H1 (cell line): Measurements from ENCODE around the gene PCDHA1. TPM values are rescaled to one million over a fixed set of nuclear protein-coding genes. Genes with fewer than 3 reads are reported as not detected.
"Not testable (repeated sequence)": the region's sequence is repeated elsewhere in the genome, so short reads cannot be mapped to it uniquely, and the experiment has no call there.

ENCODE experiments used
- CTCF ChIA-PET: fragments of 300-600 bp; sonication (Branson Sonifier 250); formaldehyde crosslinking; loops from one replicate; lab custom pipeline; 2021; ENCODE audit not compliant: partially characterized antibody; lab: Charles Lee
- POLR2A ChIA-PET: fragments of 300-600 bp; sonication (Branson Sonifier 250); formaldehyde crosslinking; loops from one replicate; lab custom pipeline; 2021; ENCODE audit warnings: inconsistent platforms; ENCODE audit not compliant: partially characterized antibody; lab: Charles Lee
- DNase-seq, 2 experiments: peaks; one replicate each; pipeline versions ENCODE4 v3.0.0 to v3.0.0-alpha.2; 2010 to 2022; ENCODE audit warnings: low spot score in 2 of 2, low read depth in 1 of 2, mixed read lengths in 1 of 2
- FAIRE-seq: peaks from 2 replicates; lab custom pipeline; 2011; peaks lifted over from hg19 to GRCh38; lab: Jason Lieb, UNC
- H2AFZ ChIP-seq: 2 replicates; pipeline ENCODE4 v1.8.1; 2012; ENCODE audit warnings: low read length, inconsistent platforms
- H2AK5ac ChIP-seq: 2 replicates; pipeline ENCODE4 v1.6.1; 2013; ENCODE audit warnings: low read depth, low read length
- H2BK120ac ChIP-seq: replicated peaks from 2 replicates; pipeline ENCODE3; 2013; ENCODE audit warnings: low read depth, low read length, inconsistent platforms
- H2BK12ac ChIP-seq: 2 replicates; pipeline ENCODE4 v1.6.1; 2013; ENCODE audit warnings: low read depth, low read length
- H2BK15ac ChIP-seq: 2 replicates; pipeline ENCODE4 v1.6.1; 2013; ENCODE audit warnings: low read length
- H2BK20ac ChIP-seq: 2 replicates; pipeline ENCODE4 v1.6.1; 2013; ENCODE audit warnings: low read length
- H2BK5ac ChIP-seq: 2 replicates; pipeline ENCODE4 v1.6.1; 2013; ENCODE audit warnings: low read depth, low read length
- H3K14ac ChIP-seq: 2 replicates; pipeline ENCODE4 v1.6.1; 2013; ENCODE audit warnings: inconsistent platforms; ENCODE audit not compliant: insufficient read length
- H3K18ac ChIP-seq: 2 replicates; pipeline ENCODE4 v1.6.1; 2013; ENCODE audit warnings: low read length; ENCODE audit errors: extremely low read depth
- H3K23ac ChIP-seq: 2 replicates; pipeline ENCODE4 v1.6.1; 2013; ENCODE audit warnings: inconsistent platforms; ENCODE audit not compliant: insufficient read length
- H3K23me2 ChIP-seq: 2 replicates; pipeline ENCODE4 v1.6.1; 2013; ENCODE audit warnings: low read depth, low read length
- H3K27ac ChIP-seq: 2 replicates; pipeline ENCODE4 v1.6.1; 2011; ENCODE audit warnings: low read depth, low read length, inconsistent platforms
- H3K27me3 ChIP-seq, 4 experiments: replicated peaks in 1 of 4; 1 replicate in 1 of 4; 2 replicates in 3 of 4; pipeline versions ENCODE4 v1.6.1 to v1.8.1; 2011 to 2013; ENCODE audit warnings: low read length in 3 of 4, mild to moderate bottlenecking in 3 of 4, inconsistent platforms in 2 of 4, mixed read lengths in 2 of 4, moderate library complexity in 1 of 4; ENCODE audit not compliant: control insufficient read depth in 3 of 4, insufficient read depth in 3 of 4; ENCODE audit errors: extremely low read depth in 1 of 4
- H3K36me3 ChIP-seq, 4 experiments: 2 replicates each; pipeline versions ENCODE4 v1.6.1 to v1.8.1; 2011 to 2013; ENCODE audit warnings: mild to moderate bottlenecking in 4 of 4, low read length in 3 of 4, moderate library complexity in 2 of 4, control low read depth in 1 of 4, inconsistent platforms in 1 of 4; ENCODE audit not compliant: insufficient read depth in 4 of 4, control insufficient read depth in 2 of 4
- H3K4ac ChIP-seq: replicated peaks from 2 replicates; pipeline ENCODE3; 2013; ENCODE audit warnings: low read length, low read depth, mixed read lengths, inconsistent platforms; ENCODE audit not compliant: insufficient read length
- H3K4me1 ChIP-seq, 4 experiments: replicated peaks in 1 of 4; 1 replicate in 1 of 4; 2 replicates in 3 of 4; pipeline versions ENCODE4 v1.6.1 to v1.8.1; 2011 to 2013; ENCODE audit warnings: low read length in 3 of 4, inconsistent platforms in 2 of 4, mixed read lengths in 1 of 4; ENCODE audit not compliant: insufficient read depth in 4 of 4, control insufficient read depth in 3 of 4
- H3K4me2 ChIP-seq, 2 experiments: 2 replicates each; pipeline versions ENCODE4 v1.6.1 to v1.8.1; 2011 to 2013; ENCODE audit warnings: low read depth in 2 of 2, low read length in 2 of 2, control low read depth in 1 of 2, inconsistent platforms in 1 of 2, mild to moderate bottlenecking in 1 of 2; ENCODE audit not compliant: insufficient read depth in 1 of 2
- H3K4me3 ChIP-seq, 4 experiments: fragments of 200-600, 300-600 bp in 1 of 4; sonication (generic), shearing (Covaris generic), sonication (Bioruptor Twin) in 1 of 4; 2 replicates each; pipeline versions ENCODE4 v1.5.1 to v1.8.1; 2011 to 2016; ENCODE audit warnings: low read length in 4 of 4, low read depth in 3 of 4, control low read depth in 2 of 4, inconsistent platforms in 2 of 4, mild to moderate bottlenecking in 2 of 4, mixed read lengths in 1 of 4, moderate library complexity in 1 of 4; ENCODE audit not compliant: insufficient read depth in 2 of 4; ENCODE audit errors: extremely low read depth in 1 of 4
- H3K56ac ChIP-seq: replicated peaks from 2 replicates; pipeline ENCODE3; 2013; ENCODE audit warnings: low read depth, mild to moderate bottlenecking, mixed read lengths, low read length, inconsistent platforms; ENCODE audit not compliant: insufficient read length
- H3K79me1 ChIP-seq: 2 replicates; pipeline ENCODE4 v1.6.1; 2013; ENCODE audit warnings: low read depth, low read length, control low read depth
- H3K79me2 ChIP-seq, 2 experiments: 2 replicates each; pipeline versions ENCODE4 v1.6.1 to v1.8.1; 2012 to 2013; ENCODE audit warnings: low read length in 2 of 2, mild to moderate bottlenecking in 2 of 2, inconsistent platforms in 1 of 2; ENCODE audit not compliant: insufficient read depth in 2 of 2, control insufficient read depth in 1 of 2
- H3K9ac ChIP-seq, 4 experiments: replicated peaks in 1 of 4; 1 replicate in 1 of 4; 2 replicates in 3 of 4; pipeline versions ENCODE4 v1.6.1 to v1.8.1; 2011 to 2013; ENCODE audit warnings: low read depth in 3 of 4, low read length in 3 of 4, control low read depth in 2 of 4, mild to moderate bottlenecking in 2 of 4, moderate library complexity in 2 of 4, inconsistent platforms in 1 of 4; ENCODE audit errors: extremely low read depth in 1 of 4
- H3K9me3 ChIP-seq, 2 experiments: 2 replicates each; pipeline versions ENCODE4 v1.6.1 to v1.8.1; 2012 to 2013; ENCODE audit warnings: mild to moderate bottlenecking in 2 of 2, moderate library complexity in 2 of 2, control low read depth in 1 of 2, inconsistent platforms in 1 of 2, low read depth in 1 of 2, low read length in 1 of 2, mixed read lengths in 1 of 2; ENCODE audit not compliant: insufficient read depth in 2 of 2
- H4K20me1 ChIP-seq, 2 experiments: replicated peaks in 1 of 2; 2 replicates each; pipeline versions ENCODE3 to v1.8.1; 2011 to 2013; ENCODE audit warnings: inconsistent platforms in 2 of 2, low read length in 2 of 2, mild to moderate bottlenecking in 1 of 2; ENCODE audit not compliant: insufficient read depth in 2 of 2, control insufficient read depth in 1 of 2
- H4K5ac ChIP-seq: 2 replicates; pipeline ENCODE4 v1.6.1; 2013; ENCODE audit warnings: low read length, low read depth, mixed read lengths, inconsistent platforms; ENCODE audit not compliant: insufficient read length
- H4K8ac ChIP-seq: 2 replicates; pipeline ENCODE4 v1.8.0; 2013; ENCODE audit warnings: mild to moderate bottlenecking, moderate library complexity, low read length, inconsistent platforms; ENCODE audit not compliant: insufficient read depth; ENCODE audit errors: extremely low read depth
- H4K91ac ChIP-seq: replicated peaks from 2 replicates; pipeline ENCODE3; 2013; ENCODE audit warnings: low read length, mixed read lengths, inconsistent platforms; ENCODE audit not compliant: insufficient read length
- WGBS, 2 experiments: shearing (Covaris generic) in 1 of 2; methylation state at CpG; one replicate each; pipeline versions ENCODE4 v1.1.6 to v1.1.7; 2013 to 2015; ENCODE audit warnings: low lambda C conversion rate in 2 of 2, mixed read lengths in 2 of 2, inconsistent platforms in 1 of 2, low coverage in 1 of 2, missing lambda C conversion rate in 1 of 2; ENCODE audit not compliant: insufficient replicate concordance in 2 of 2, insufficient coverage in 1 of 2, insufficient read length in 1 of 2; ENCODE audit errors: extremely low coverage in 1 of 2, missing lambda C conversion rate in 1 of 2; 5-methylcytosine and 5-hydroxymethylcytosine counted together
- polyA plus RNA-seq, 7 experiments: library from polyadenylated mRNA; depleted of rRNA in 3 of 7; stranded (reverse) in 5 of 7; unstranded in 2 of 7; fragments of >200 nt in 5 of 7; fragments of 200-250 nt in 2 of 7; gene quantifications; 1 replicate in 5 of 7; 2 replicates in 1 of 7; 4 replicates in 1 of 7; pipeline versions ENCODE4 v1.2.1 to v1.2.3, GENCODE V29; 2011 to 2013; ENCODE audit warnings: missing spikeins in 2 of 7, mixed read lengths in 2 of 7
- total RNA-seq: library from RNA; stranded (reverse); fragmentation: NEBNext Ultra II Directional; extraction: Animal tissue kit (Norgen Biotek cat#: 25700); gene quantifications from 2 replicates; pipeline ENCODE4 v1.2.1, GENCODE V29; 2021

PCDHA1 gene
- total and polyA plus RNA-seq, 2 of the 8 experiments (the other 6 are each of a cell fraction or from before 2014, with no cell fraction given) = 0.23 to 0.50 TPM

DNA sequence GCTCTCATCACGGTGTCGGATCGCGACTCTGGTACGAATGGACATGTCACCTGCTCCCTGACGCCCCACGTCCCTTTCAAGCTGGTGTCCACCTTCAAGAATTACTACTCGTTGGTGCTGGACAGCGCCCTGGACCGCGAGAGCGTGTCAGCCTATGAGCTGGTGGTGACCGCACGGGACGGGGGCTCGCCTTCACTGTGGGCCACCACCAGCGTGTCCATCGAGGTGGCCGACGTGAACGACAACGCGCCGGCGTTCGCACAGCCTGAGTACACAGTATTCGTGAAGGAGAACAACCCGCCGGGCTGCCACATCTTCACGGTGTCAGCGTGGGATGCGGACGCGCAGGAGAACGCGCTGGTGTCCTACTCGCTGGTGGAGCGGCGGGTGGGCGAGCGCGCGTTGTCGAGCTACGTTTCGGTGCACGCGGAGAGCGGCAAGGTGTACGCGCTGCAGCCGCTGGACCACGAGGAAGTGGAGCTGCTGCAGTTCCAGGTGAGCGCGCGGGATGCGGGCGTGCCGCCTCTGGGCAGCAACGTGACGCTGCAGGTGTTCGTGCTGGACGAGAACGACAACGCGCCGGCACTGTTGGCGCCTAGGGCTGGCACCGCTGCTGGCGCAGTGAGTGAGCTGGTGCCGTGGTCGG lies 10.3 kb downstream of the PCDHA1 start:
- not testable (repeated sequence) for H4K20me1 ChIP-seq, H3K4ac ChIP-seq, H2BK120ac ChIP-seq, H2BK12ac ChIP-seq, H3K18ac ChIP-seq, H3K9ac ChIP-seq, H2BK15ac ChIP-seq, H3K79me2 ChIP-seq, H2BK20ac ChIP-seq, H2AFZ ChIP-seq, H3K4me1 ChIP-seq, H3K4me3 ChIP-seq, H4K8ac ChIP-seq, H3K27me3 ChIP-seq, H3K23ac ChIP-seq, H3K4me2 ChIP-seq, H3K23me2 ChIP-seq, H4K91ac ChIP-seq, FAIRE-seq, H4K5ac ChIP-seq, H2AK5ac ChIP-seq, H3K14ac ChIP-seq, H3K27ac ChIP-seq, H3K79me1 ChIP-seq, DNase-seq, H3K56ac ChIP-seq, H2BK5ac ChIP-seq
- Histone ChIP-seq H3K9me3 (peaks cover 3 to 19% of the 10 kb centered on the region in 2 experiments; a peak in 3 of 4 replicates), H3K36me3 (peaks cover 0 to 13% (median 0%) of the 10 kb centered on the region in 4 experiments; a peak in 1 of 8 replicates)
- POLR2A ChIA-PET = interaction anchor here (1.6 kb wide), 1 partner anchor 10 kb away, joined by 3 read pairs; the partner anchor contains the start of gene PCDHA1
- CTCF ChIA-PET = interaction anchor here (1.3 to 5.7 kb wide), 11 partner anchors 11 to 260 kb away, joined by 4 to 59 read pairs (median 6); partner anchors contain the start of genes PCDHA1, PCDHA4, PCDHA6 and PCDHA8
- 97% methylated on average over 51 of the region's 72 CpGs; no CpG with 5 or more reads in 1 of the 2 experiments for WGBS, 2 experiments
